ENCODE data around the gene MKLN1. TPM values are rescaled to one million over a fixed set of nuclear protein-coding genes. Genes with fewer than 3 reads are reported as not detected.

The MKLN1 gene
- total and polyA plus RNA-seq, 2 donors (not counting 1 experiment from before 2014, with no cell fraction given), result 8.5 to 68.4 TPM

DNA sequence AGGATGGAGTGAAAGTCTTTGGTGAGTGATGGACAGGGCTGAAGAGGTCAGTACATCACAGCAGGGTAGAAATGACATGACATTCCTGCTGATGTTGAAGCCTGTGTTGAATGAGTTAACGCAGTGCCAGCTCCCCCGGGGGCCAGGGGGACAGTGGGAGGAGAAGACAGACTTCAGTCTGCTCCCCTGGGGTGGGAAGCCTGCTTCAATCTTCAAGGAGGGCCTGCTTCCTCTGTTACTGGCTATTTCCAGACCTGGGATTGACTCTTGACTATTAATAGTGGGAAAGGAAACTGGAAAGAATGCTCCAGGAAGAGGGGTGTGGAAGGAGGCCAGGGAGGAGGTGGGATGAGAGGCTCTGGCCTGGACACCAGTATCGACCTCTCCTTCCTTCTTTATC lies 201.5 kb downstream of the MKLN1 start:
- Histone ChIP-seq H3K36me3 (replicated peaks in 1 of 2; ENCODE audit: control extremely low read depth in 1 of 2, control insufficient read depth in 1 of 2, extremely low read depth in 1 of 2, insufficient read depth in 2 of 2, low read length in 1 of 2) (no peaks in the 10 kb centered on the region), H4K20me1 (ENCODE audit: control insufficient read depth, insufficient read depth, low read length, poor library complexity, severe bottlenecking) (no peaks in the 10 kb centered on the region), H3K4me1 (ENCODE audit: control insufficient read depth in 2 of 2, insufficient read depth in 2 of 2, low read length in 2 of 2) (no peaks in the 10 kb centered on the region), H3K4me3 (ENCODE audit: control extremely low read depth in 1 of 5, extremely low read depth in 1 of 5, insufficient read depth in 1 of 5, low read depth in 2 of 5, low read length in 4 of 5) (no peak overlapping the region), H2AFZ (ENCODE audit: insufficient read depth, low read depth, low read length, poor library complexity, severe bottlenecking) (no peak overlapping the region), H3K27ac (ENCODE audit: low read length in 2 of 2) (no peak overlapping the region), H3K9me3 (ENCODE audit: control extremely low read depth in 1 of 3, control insufficient read depth in 2 of 3, insufficient read depth in 1 of 3, low read length in 2 of 3) (no peaks in the 10 kb centered on the region), H3K4me2 (replicated peaks; ENCODE audit: low read depth, low read length, poor library complexity, severe bottlenecking) (no peak overlapping the region), H3K27me3 (replicated peaks in 1 of 4; ENCODE audit: control extremely low read depth in 1 of 4, control insufficient read depth in 3 of 4, insufficient read depth in 4 of 4, low read length in 3 of 4) (no peaks in the 10 kb centered on the region), H3K9ac (ENCODE audit: low read length) (no peak overlapping the region), H3K79me2 (ENCODE audit: control insufficient read depth, insufficient read depth, low read length) (no peaks in the 10 kb centered on the region)
- intact Hi-C loops (cut with micrococcal nuclease), result no loop called here
- TF ChIP-seq EZH2 (IDR thresholded peaks at IDR 0.05; ENCODE audit: borderline replicate concordance, insufficient read depth, low read depth, low read length, poor library complexity, severe bottlenecking), result no peak
- TF ChIP-seq, protein P1, sequence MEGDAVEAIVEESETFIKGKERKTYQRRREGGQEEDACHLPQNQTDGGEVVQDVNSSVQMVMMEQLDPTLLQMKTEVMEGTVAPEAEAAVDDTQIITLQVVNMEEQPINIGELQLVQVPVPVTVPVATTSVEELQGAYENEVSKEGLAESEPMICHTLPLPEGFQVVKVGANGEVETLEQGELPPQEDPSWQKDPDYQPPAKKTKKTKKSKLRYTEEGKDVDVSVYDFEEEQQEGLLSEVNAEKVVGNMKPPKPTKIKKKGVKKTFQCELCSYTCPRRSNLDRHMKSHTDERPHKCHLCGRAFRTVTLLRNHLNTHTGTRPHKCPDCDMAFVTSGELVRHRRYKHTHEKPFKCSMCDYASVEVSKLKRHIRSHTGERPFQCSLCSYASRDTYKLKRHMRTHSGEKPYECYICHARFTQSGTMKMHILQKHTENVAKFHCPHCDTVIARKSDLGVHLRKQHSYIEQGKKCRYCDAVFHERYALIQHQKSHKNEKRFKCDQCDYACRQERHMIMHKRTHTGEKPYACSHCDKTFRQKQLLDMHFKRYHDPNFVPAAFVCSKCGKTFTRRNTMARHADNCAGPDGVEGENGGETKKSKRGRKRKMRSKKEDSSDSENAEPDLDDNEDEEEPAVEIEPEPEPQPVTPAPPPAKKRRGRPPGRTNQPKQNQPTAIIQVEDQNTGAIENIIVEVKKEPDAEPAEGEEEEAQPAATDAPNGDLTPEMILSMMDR (IDR thresholded peaks at IDR 0.05), result no peak
- Mint-ChIP-seq H3K4me1 (peaks cover 5% of the 10 kb centered on the region), H3K4me3 (no peak overlapping the region), H3K9me3 (ENCODE audit: insufficient read depth) (no peaks in the 10 kb centered on the region), H3K27ac (no peak overlapping the region), H3K27me3 (no peaks in the 10 kb centered on the region)
- 78% methylated on average over 2 of the region's 3 CpGs for WGBS (ENCODE audit: insufficient coverage)
- ATAC-seq (ENCODE audit: low read depth), result no peak
- ChIA-PET POLR2A (no interaction called here), CTCF (no interaction called here)
- DNase-seq, result no peak

DNA sequence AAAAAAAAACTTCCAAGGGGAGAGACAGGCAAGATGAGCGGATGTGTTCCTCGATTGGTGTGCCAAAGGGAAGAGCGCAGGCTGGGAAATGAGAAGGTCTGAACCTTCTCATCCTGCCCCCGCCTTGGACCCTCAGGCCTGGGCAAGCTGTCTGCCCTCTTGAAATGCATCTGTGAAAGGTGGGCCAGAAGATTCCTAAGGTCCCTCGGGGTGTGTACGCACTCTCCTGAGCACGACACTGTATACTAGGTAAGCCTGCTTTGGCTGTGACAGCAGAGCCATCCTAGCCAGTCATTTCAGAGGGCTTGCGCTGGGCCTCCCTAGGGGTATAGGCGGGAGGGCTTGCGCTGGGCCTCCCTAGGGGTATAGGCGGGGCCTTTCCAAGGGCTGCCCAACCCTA lies 201.9 kb downstream of the MKLN1 start:
- no peaks in the 10 kb centered on the region for H3K27me3 ChIP-seq (replicated peaks in 1 of 4; ENCODE audit: control extremely low read depth in 1 of 4, control insufficient read depth in 3 of 4, insufficient read depth in 4 of 4, low read length in 3 of 4)
- H3K27ac Mint-ChIP-seq, result no peak overlapping the region
- no peak overlapping the region for H3K4me3 ChIP-seq (ENCODE audit: control extremely low read depth in 1 of 5, extremely low read depth in 1 of 5, insufficient read depth in 1 of 5, low read depth in 2 of 5, low read length in 4 of 5)
- no peak overlapping the region for H3K4me3 Mint-ChIP-seq
- H3K4me1 Mint-ChIP-seq, result peaks cover 5% of the 10 kb centered on the region
- H3K9ac ChIP-seq (ENCODE audit: low read length), result no peak overlapping the region
- no peaks in the 10 kb centered on the region for H3K27me3 Mint-ChIP-seq
- no peaks in the 10 kb centered on the region for H3K9me3 ChIP-seq (ENCODE audit: control extremely low read depth in 1 of 3, control insufficient read depth in 2 of 3, insufficient read depth in 1 of 3, low read length in 2 of 3)
- H3K4me2 ChIP-seq (replicated peaks; ENCODE audit: low read depth, low read length, poor library complexity, severe bottlenecking), result no peak overlapping the region
- intact Hi-C loops (cut with micrococcal nuclease), result no loop called here
- no peak overlapping the region for H3K27ac ChIP-seq (ENCODE audit: low read length in 2 of 2)
- no peak for DNase-seq
- no peaks in the 10 kb centered on the region for H3K9me3 Mint-ChIP-seq (ENCODE audit: insufficient read depth)
- no peaks in the 10 kb centered on the region for H4K20me1 ChIP-seq (ENCODE audit: control insufficient read depth, insufficient read depth, low read length, poor library complexity, severe bottlenecking)
- no peak overlapping the region for H2AFZ ChIP-seq (ENCODE audit: insufficient read depth, low read depth, low read length, poor library complexity, severe bottlenecking)
- no peaks in the 10 kb centered on the region for H3K36me3 ChIP-seq (replicated peaks in 1 of 2; ENCODE audit: control extremely low read depth in 1 of 2, control insufficient read depth in 1 of 2, extremely low read depth in 1 of 2, insufficient read depth in 2 of 2, low read length in 1 of 2)
- no peaks in the 10 kb centered on the region for H3K79me2 ChIP-seq (ENCODE audit: control insufficient read depth, insufficient read depth, low read length)
- CTCF ChIA-PET, result no interaction called here
- ATAC-seq (ENCODE audit: low read depth), result no peak
- POLR2A ChIA-PET, result no interaction called here
- WGBS (ENCODE audit: insufficient coverage), result 91% methylated on average over 4 of the region's 11 CpGs
- TF ChIP-seq EZH2 (IDR thresholded peaks at IDR 0.05; ENCODE audit: borderline replicate concordance, insufficient read depth, low read depth, low read length, poor library complexity, severe bottlenecking), result no peak
- TF ChIP-seq, protein P1 (IDR thresholded peaks at IDR 0.05), result no peak
- H3K4me1 ChIP-seq (ENCODE audit: control insufficient read depth in 2 of 2, insufficient read depth in 2 of 2, low read length in 2 of 2), result no peaks in the 10 kb centered on the region

Data from B cell (primary cell).